Endothelial cell of umbilical vein (primary cell): ENCODE data around the gene IRF2. TPM values are rescaled to one million over a fixed set of nuclear protein-coding genes. Genes with fewer than 3 reads are reported as not detected.

Source experiments
- BruUV-seq: library from RNA; stranded (reverse); fragments of 400-500 nt; replicated peaks from 2 replicates; lab custom pipeline; 2021; lab: Mats Ljungman, UMichigan
- CTCF ChIA-PET: fragments of 300-600, 350-600 bp; sonication (Branson Sonifier 250); formaldehyde crosslinking; loops from one replicate; lab custom pipeline; 2021; ENCODE audit warnings: antibody characterized with exemption, inconsistent platforms; lab: Charles Lee
- POLR2A ChIA-PET: fragments of 300-600, 350-600 bp; sonication (Branson Sonifier 250); formaldehyde crosslinking; loops from one replicate; lab custom pipeline; 2021; ENCODE audit warnings: antibody characterized with exemption, inconsistent platforms; lab: Charles Lee
- DNase-seq: peaks from one replicate; pipeline ENCODE4 v3.0.0-alpha.2; 2011; ENCODE audit warnings: low read depth, low spot score
- FAIRE-seq: peaks from 2 replicates; lab custom pipeline; 2011; peaks lifted over from hg19 to GRCh38; lab: Jason Lieb, UNC
- H2AFZ ChIP-seq: 2 replicates; pipeline ENCODE4 v1.6.0; 2012; ENCODE audit warnings: low read depth, low read length, control low read depth, inconsistent platforms
- H3K27ac ChIP-seq: 2 replicates; pipeline ENCODE4 v1.5.1; 2011; ENCODE audit warnings: low read depth, mild to moderate bottlenecking, control low read depth, low read length, moderate library complexity; ENCODE audit not compliant: insufficient read depth
- H3K27me3 ChIP-seq, 2 experiments: 2 replicates each; pipeline versions ENCODE4 v1.6.0 to v1.6.1; 2011; ENCODE audit warnings: low read length in 2 of 2, mixed read lengths in 1 of 2; ENCODE audit not compliant: control insufficient read depth in 2 of 2, insufficient read depth in 2 of 2
- H3K36me3 ChIP-seq, 2 experiments: 2 replicates in 1 of 2; 3 replicates in 1 of 2; pipeline ENCODE4 v1.5.1; 2011; ENCODE audit warnings: low read length in 2 of 2, mild to moderate bottlenecking in 1 of 2, moderate library complexity in 1 of 2; ENCODE audit not compliant: control insufficient read depth in 2 of 2, insufficient read depth in 2 of 2; ENCODE audit errors: extremely low read depth in 1 of 2
- H3K4me1 ChIP-seq: 3 replicates; pipeline ENCODE4 v1.5.1; 2011; ENCODE audit warnings: mild to moderate bottlenecking, low read length; ENCODE audit not compliant: control insufficient read depth, insufficient read depth; ENCODE audit errors: extremely low read depth
- H3K4me2 ChIP-seq: 2 replicates; pipeline ENCODE4 v1.6.1; 2011; ENCODE audit warnings: low read length, control low read depth, mixed read lengths; ENCODE audit not compliant: insufficient read depth
- H3K4me3 ChIP-seq, 3 experiments: fragments of 200-600 bp in 1 of 3; sonication (generic), shearing (Covaris generic) in 1 of 3; replicated peaks in 1 of 3; 2 replicates each; pipeline ENCODE4 v1.5.1; 2011 to 2016; ENCODE audit warnings: control low read depth in 3 of 3, low read length in 3 of 3, mild to moderate bottlenecking in 2 of 3, inconsistent platforms in 1 of 3, low read depth in 1 of 3, moderate library complexity in 1 of 3; ENCODE audit not compliant: insufficient read depth in 1 of 3
- H3K79me2 ChIP-seq: 2 replicates; pipeline ENCODE4 v1.6.0; 2012; ENCODE audit warnings: low read length, inconsistent platforms; ENCODE audit not compliant: control insufficient read depth, insufficient read depth
- H3K9ac ChIP-seq: replicated peaks from 2 replicates; pipeline ENCODE3; 2011; ENCODE audit warnings: low read length, control low read depth; ENCODE audit not compliant: insufficient read depth; ENCODE audit errors: extremely low read depth
- H3K9me1 ChIP-seq: replicated peaks from 3 replicates; pipeline ENCODE4 v1.6.0; 2011; ENCODE audit warnings: mild to moderate bottlenecking, low read length; ENCODE audit not compliant: control insufficient read depth, insufficient read depth; ENCODE audit errors: extremely low read depth
- H3K9me3 ChIP-seq: replicated peaks from 2 replicates; pipeline ENCODE4 v1.5.1; 2012; ENCODE audit warnings: low read length, inconsistent platforms; ENCODE audit not compliant: control insufficient read depth, insufficient read depth
- H4K20me1 ChIP-seq: replicated peaks from 2 replicates; pipeline ENCODE3; 2011; ENCODE audit warnings: mild to moderate bottlenecking, low read length; ENCODE audit not compliant: control insufficient read depth, insufficient read depth; ENCODE audit errors: extremely low read depth
- EZH2 ChIP-seq: IDR thresholded peaks from 2 replicates; pipeline ENCODE4 v1.6.1; 2012; ENCODE audit warnings: borderline replicate concordance, low read depth, mild to moderate bottlenecking, moderate library complexity, low read length, inconsistent platforms; ENCODE audit not compliant: severe bottlenecking
- FOS ChIP-seq: IDR thresholded peaks from 2 replicates; pipeline ENCODE4 v1.6.1; 2011; ENCODE audit warnings: mild to moderate bottlenecking, low read length, moderate library complexity, borderline replicate concordance; ENCODE audit not compliant: insufficient read depth
- GATA2 ChIP-seq: IDR thresholded peaks from 2 replicates; pipeline ENCODE4 v1.7.0; 2011; ENCODE audit warnings: low read depth, mild to moderate bottlenecking, moderate library complexity, mixed read lengths, low read length; ENCODE audit not compliant: insufficient read length, insufficient read depth
- JUN ChIP-seq: IDR thresholded peaks from 2 replicates; pipeline ENCODE4 v1.6.1; 2011; ENCODE audit warnings: borderline replicate concordance, low read depth; ENCODE audit not compliant: insufficient read length, insufficient read depth
- MYC ChIP-seq: IDR thresholded peaks from one replicate; pipeline ENCODE4 v1.6.1; 2011; ENCODE audit warnings: mild to moderate bottlenecking, low read depth, low read length
- POLR2A ChIP-seq: IDR thresholded peaks from 2 replicates; pipeline ENCODE4 v1.6.1; 2012; ENCODE audit warnings: low read depth, mild to moderate bottlenecking, control low read depth, low read length
- POLR2AphosphoS5 ChIP-seq: IDR thresholded peaks from 2 replicates; pipeline ENCODE4 v1.6.1; 2012; ENCODE audit warnings: low read depth, mild to moderate bottlenecking, control low read depth, low read length, moderate library complexity; ENCODE audit not compliant: insufficient read depth
- dilution Hi-C: fragments of 300-500 bp; cut with MboI; formaldehyde crosslinking; loops from one replicate; pipeline ENCODE4 v1.15.0; 2019; ENCODE audit warnings: low sequenced_read_pairs; ENCODE audit not compliant: extremely low pct_ligation_motif_present
- intact Hi-C: fragments of 100-400 bp; cut with micrococcal nuclease; formaldehyde crosslinking; loops from one replicate; pipeline ENCODE4 v1.10.0; 2022
- polyA plus RNA-seq, 4 experiments: library from polyadenylated mRNA; depleted of rRNA in 3 of 4; stranded (reverse) in 3 of 4; unstranded in 1 of 4; fragments of >200 nt; gene quantifications; 2 replicates each; pipeline versions ENCODE4 v1.2.1 to v1.2.3, GENCODE V29; 2011 to 2012; ENCODE audit warnings: missing spikeins in 1 of 4
- total RNA-seq: library from RNA; stranded (reverse); gene quantifications from 2 replicates; pipeline ENCODE4 v1.2.3, GENCODE V29; 2021
- TF ChIP-seq, protein P1 (sequence below): IDR thresholded peaks from 2 replicates; pipeline ENCODE4 v1.6.1; 2011; ENCODE audit not compliant: insufficient read depth, insufficient read length
- TF ChIP-seq, protein P2 (sequence below), 2 donors: IDR thresholded peaks; 1 replicate in 1 of 2; 2 replicates in 1 of 2; pipeline ENCODE4 v1.5.1; 2011; ENCODE audit warnings: low read length in 2 of 2, mild to moderate bottlenecking in 2 of 2, moderate library complexity in 2 of 2, control low read depth in 1 of 2, inconsistent platforms in 1 of 2, low read depth in 1 of 2; ENCODE audit not compliant: insufficient read depth in 1 of 2; ENCODE audit errors: extremely low read depth in 1 of 2

IRF2 gene
- total and polyA plus RNA-seq, 2 donors (not counting 3 experiments of a cell fraction or from before 2014, with no cell fraction given), result 26.9 to 27.6 TPM

DNA sequence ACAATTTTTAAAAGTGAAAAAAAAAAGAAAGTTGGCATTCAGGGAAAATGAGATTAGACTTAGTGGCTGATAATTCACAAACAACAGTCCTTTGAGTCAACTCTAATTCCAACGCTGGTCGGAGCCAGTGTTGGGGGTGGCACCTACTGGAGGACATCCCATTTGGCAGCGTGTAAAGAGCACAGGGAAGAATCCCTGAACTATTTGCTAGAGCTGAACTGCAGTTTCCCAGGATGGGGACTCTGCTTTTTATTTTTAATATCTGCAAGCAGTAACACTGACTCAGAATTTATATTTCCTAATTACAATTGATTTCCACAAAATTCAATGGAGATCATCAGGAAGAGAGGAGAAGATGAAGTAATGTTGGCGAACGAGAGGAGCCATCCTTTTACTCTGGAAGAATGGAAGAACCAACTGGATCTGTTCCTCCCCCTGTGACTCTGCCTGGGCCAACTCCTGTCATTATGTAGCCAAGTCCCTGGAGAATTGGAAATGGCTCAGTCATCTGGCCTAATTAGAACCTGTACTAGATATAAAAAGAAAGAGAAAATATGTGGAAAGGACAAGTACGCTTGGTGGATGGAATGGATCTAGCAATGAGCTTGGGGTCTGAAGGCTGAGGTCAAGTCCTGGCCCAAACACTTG is 76.7 kb downstream of the IRF2 start:
- intact Hi-C loops (no loop called here), dilution Hi-C loops (no loop called here)
- H3K4me3 ChIP-seq, result no peak overlapping the region
- CTCF ChIA-PET, result no interaction called here
- H3K27ac ChIP-seq, result no peak overlapping the region
- H4K20me1 ChIP-seq, result no peaks in the 10 kb centered on the region
- DNase-seq (no peak), FAIRE-seq (no peak)
- TF ChIP-seq POLR2AphosphoS5 (no peak), POLR2A (no peak), GATA2 (no peak), JUN (no peak), FOS (no peak), MYC (no peak), EZH2 (no peak)
- TF ChIP-seq, protein P1, sequence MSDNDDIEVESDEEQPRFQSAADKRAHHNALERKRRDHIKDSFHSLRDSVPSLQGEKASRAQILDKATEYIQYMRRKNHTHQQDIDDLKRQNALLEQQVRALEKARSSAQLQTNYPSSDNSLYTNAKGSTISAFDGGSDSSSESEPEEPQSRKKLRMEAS, result no peak
- TF ChIP-seq, protein P2, sequence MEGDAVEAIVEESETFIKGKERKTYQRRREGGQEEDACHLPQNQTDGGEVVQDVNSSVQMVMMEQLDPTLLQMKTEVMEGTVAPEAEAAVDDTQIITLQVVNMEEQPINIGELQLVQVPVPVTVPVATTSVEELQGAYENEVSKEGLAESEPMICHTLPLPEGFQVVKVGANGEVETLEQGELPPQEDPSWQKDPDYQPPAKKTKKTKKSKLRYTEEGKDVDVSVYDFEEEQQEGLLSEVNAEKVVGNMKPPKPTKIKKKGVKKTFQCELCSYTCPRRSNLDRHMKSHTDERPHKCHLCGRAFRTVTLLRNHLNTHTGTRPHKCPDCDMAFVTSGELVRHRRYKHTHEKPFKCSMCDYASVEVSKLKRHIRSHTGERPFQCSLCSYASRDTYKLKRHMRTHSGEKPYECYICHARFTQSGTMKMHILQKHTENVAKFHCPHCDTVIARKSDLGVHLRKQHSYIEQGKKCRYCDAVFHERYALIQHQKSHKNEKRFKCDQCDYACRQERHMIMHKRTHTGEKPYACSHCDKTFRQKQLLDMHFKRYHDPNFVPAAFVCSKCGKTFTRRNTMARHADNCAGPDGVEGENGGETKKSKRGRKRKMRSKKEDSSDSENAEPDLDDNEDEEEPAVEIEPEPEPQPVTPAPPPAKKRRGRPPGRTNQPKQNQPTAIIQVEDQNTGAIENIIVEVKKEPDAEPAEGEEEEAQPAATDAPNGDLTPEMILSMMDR (IDR thresholded peaks at IDR 0.05; ENCODE audit: extremely low read depth in 1 of 2, insufficient read depth in 1 of 2, low read depth in 1 of 2, low read length in 2 of 2), result no peak
- POLR2A ChIA-PET, result no interaction called here
- H3K27me3 ChIP-seq, result no peaks in the 10 kb centered on the region
- H3K9me3 ChIP-seq, result no peaks in the 10 kb centered on the region
- H2AFZ ChIP-seq, result no peak overlapping the region
- peaks cover 3 to 28% of the 10 kb centered on the region in 2 experiments for H3K36me3 ChIP-seq
- no peak overlapping the region for H3K9ac ChIP-seq
- no peak overlapping the region for H3K4me2 ChIP-seq
- no TSS peak for BruUV-seq
- no peaks in the 10 kb centered on the region for H3K9me1 ChIP-seq
- H3K79me2 ChIP-seq, result no peaks in the 10 kb centered on the region
- H3K4me1 ChIP-seq, result peaks cover 15% of the 10 kb centered on the region
